Activated T-helper 1 cell treated with anti-CD3 and anti-CD28 coated beads, Interleukin-2, amount 50 U/mL, for 16 hours (primary cell): ENCODE data around the gene PLIN5.

Source experiments
- DNase-seq, 2 donors: peaks; one replicate each; pipeline ENCODE4 v3.0.0-alpha.2; 2020; ENCODE audit warnings: low read depth in 1 of 2, low spot score in 1 of 2

Gene PLIN5

DNA sequence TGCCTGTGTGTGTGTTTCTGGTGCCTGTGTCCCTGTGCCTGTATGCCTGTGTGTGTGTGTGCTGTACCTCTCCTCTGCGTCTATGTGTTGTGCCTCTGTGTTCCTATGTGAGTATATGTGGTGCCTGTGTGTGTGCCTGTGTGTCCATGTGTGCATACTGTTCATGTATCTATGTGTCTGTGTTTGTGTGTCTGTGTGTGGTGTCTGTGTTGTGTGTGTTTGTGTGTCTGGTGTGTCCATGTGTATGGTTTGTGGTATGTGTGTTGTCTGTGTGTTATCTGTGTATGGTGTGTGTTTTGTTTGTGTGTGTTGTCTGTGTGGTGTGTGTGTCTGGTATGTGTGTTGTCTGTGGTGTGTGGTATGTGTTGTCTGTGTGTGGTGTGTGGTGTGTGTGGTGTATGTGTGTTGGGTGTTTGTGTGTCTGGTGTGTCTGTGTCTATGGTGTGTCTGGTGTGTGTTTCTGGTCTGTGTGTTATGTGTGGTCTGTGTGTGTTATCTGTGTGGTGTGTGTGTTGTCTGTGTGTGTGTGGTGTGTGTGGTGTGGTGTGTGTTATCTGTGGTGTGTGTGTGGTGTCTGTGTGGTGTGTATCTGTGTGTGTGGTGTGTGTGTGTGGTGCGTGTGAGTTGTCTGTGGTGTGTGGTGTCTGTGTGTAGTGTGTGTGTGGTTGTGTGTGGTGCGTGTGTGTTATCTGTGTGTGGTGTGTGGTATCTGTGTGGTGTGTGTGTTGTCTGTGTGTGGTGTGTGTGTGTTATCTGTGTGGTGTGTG, 42.5 kb downstream of the PLIN5 start:
- DNase-seq = no peak

DNA sequence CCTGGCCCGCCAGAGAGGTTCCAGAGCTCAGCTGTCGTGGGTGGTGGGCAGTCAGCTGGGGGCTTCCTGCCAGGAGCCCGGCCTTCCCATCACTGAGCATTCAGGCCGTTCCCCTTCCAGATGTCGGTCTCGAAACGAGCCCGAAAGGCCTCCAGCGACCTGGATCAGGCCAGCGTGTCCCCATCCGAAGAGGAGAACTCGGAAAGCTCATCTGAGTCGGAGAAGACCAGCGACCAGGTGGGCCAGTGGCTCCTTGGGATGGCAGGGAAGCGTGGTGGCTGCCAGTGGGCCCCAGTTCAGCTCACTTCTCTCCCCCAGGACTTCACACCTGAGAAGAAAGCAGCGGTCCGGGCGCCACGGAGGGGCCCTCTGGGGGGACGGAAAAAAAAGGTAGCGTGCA, 43.6 kb downstream of the PLIN5 start:
- DNase-seq = no peak

DNA sequence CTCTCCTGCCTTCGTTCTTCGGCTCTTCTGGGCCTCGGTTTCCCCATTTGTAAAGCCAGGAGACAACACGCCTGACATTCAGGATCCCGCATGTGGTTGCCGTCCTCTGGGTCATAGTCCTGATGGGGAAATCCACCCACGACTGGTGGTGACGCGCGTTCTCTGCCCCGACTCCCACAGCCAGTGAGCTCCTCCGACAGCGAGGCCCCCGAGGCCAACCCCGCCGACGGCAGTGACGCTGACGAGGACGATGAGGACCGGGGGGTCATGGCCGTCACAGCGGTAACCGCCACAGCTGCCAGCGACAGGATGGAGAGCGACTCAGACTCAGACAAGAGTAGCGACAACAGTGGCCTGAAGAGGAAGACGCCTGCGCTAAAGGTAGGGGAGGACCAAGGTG, 46.5 kb downstream of the PLIN5 start:
- no peak for DNase-seq

DNA sequence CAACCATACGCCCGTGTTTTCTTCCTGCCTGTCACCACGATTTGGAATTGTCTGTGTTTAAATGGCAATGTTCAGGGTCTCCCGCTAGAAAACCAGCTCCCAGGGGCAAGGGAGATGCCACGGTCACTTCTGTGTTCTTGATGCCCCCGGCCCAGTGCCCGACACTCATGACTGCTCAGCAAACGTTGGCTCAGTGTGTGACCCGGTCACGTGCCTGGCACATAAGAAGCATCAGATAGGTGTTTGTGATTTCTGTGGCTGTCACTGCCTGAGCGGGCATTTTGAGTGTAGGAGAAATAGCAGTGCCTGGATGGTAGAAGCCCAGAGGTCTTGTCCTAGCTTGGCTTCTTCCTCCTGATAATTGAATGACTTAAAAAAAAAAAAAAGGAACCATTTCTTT, 47.5 kb downstream of the PLIN5 start:
- DNase-seq = no peak

DNA sequence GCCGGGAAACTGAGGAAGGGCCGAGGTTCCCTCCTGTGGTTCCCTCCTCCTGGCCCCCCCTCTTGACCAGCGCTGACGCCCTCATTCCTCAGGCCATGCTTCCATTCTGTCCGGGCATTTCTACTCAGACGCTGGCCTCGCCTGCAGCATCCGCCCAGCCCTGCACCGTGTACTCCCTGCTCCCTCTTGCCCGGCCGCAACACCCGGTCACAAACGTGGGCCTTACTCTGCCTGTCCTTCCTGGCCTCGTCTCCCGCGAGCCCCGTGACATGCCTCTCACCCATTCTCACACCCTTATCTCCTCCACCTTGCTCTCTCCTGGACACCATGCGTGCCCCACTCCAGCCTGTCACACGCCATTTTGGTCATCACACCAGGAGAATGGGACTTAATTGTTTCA, 51.6 kb downstream of the PLIN5 start:
- no peak for DNase-seq

DNA sequence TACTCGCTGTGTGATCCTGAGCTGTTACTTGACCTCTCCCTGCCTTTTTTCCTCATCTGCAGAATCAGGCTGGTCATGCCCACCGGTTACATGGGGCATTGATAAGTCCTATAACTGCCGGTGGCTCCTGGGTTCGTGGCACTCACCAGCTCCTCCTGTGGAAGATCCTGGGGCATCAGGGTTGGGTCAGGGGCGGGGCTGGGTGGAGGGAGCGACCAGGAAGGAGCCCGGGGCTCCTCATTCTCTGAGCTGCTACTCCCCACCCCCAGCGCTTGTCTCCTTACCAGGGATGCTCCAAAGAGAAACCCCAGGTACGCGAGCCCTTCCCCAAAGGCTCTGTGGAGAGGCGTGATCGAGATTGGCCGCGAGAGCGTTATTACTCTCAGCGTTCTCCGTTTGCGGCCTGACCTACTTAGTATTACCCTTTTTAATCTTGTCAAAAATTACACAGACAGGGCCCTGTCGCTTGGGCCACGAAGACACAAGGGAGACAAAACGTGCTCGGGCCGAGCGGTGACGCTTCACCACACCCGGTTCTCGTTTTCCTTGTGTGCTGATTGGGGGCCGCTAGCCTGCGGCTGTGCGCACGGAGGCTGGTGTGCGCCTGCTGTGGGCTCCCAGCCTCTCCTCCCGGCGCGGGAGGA, 52.2 kb downstream of the PLIN5 start:
- DNase-seq = no peak

DNA sequence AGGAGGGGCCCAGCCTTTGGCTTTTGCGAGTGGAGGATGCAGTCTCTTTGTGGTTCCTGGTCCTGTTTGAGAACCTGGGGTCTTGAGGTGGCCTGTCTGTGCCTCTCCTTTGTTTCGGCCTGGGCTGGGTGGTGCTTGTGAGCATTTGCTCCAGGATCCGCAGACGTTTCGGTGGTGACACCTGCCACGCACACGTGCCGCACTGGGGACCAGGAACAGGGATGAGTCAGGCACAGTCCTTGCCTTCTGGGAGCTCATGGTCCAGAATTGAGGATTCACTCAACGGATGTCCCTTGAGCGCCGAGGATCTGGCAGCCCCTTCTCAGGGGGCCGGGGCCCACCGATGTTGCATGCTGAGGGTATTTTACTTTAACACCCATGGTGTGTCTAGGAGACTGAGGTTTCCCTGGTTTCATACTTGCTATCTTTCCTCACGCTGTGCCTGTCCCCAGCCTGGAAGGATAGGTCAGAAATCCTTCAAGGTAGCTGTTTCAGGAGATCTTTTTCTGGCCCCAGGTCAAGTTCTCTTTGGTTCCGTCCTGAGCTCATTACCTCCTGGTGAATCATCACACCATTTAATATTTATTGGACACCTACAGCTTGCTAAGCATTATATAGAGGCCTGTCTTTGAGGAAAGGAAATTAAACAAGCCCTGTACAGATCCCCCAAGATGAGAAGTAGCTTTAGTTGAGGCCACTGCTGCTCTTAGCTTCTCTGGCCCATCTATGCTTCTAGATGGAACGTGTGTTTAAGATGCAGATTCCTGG, 57.8 kb downstream of the PLIN5 start:
- DNase-seq = no peak

DNA sequence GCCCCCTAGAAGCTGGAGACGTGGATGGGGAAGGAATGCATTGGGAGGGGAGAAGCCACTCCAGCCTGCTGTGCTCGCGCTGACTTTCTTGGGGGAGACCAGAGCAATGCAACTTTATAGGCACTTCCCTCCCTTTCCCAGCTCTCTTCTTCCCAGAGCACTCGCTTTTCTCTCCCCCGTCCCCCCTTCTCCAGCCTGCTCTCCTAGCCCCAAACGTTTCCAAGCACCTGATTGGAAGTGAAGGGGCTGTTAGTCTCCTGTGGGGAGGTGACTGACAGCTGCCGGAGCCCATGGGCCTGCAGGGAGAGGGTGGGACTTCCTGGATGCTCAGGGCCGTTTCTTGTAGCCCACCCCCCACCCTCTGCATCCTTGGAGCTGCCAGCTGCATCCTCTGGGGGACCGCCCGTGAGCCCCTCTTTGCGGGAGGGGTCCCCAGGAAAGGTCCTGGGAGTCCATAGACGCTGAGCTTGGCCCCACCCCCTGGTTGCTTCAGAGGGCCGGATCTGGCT, 60.5 kb downstream of the PLIN5 start:
- no peak for DNase-seq

DNA sequence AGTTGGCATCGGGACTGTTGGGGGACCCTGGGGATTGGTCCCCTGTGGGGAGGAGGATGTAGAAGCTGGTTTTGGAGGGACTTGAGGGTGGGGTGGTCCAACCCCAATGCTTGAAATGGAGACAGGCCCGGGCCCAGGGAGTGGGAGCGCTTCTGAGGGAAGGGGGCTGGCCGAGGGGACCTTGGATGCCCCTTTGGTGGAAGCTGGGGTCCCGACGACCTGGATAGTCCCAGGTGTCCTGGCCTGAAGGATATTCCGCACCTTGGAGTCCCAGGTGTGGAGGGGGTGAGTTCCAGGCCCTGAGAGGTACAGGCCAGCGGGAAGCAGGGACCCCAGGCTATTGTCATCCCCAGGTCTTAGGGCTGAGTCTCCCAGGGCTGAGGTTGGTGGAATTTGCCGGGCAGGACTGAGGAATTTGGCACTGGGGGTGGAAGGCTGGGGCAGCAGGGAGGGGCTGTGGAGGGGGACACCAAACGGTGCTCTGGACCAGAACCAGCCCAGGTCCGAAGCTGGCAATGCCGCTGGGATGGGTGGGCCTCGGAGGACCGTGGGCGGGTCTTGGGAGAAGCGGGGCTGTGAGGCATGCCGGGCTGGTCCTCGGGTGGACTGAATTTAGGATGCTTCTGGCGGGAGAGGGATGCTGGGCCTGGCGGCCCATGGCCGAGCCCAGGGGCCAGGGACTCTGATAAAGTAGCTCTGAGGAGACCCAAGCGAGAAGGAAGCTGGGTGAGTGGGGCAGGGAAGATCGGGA, 61.1 kb downstream of the PLIN5 start:
- DNase-seq = no peak

DNA sequence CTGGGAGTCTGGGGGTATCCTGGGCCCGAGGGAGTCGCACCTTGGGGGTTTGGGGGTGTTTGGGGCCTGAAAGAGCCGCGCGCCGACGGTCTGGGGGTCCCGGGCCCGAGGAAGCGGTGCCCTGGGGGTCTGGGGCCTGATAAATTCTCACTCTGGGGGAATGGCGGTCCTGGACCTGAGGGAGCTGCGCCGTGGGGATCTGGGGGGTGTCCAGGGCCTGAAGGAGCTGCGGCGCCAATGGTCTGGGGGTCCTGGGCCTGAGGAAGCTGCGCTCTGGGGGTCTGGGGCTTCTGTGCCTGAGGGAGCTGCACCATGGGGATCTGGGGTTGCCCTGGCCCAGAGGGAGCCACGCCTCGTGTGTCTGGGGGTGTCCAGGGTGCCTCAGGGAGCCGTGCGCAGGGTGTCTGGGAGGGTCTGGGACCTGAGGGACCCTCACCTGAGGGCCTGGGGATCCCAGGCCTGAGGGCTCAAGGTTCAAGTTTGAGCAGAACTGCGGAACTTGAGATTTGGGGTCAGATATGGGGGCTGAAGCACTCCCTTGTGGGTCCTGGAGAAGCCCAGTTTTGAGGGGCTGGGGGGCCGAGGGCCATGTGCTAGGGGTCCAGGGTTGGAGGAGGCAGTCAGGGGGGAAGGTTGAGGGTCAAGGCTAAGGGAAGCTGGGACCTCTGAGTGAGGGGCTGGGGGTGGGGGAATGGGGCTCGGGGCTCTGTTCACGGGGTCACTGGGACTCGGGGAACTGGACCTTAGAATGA, 61.8 kb downstream of the PLIN5 start:
- DNase-seq = no peak
